Measurements from ENCODE around the gene MAPK1.
"Not testable (repeated sequence)": the region's sequence is repeated elsewhere in the genome, so short reads cannot be mapped to it uniquely, and the experiment has no call there.

The MAPK1 gene

GRCh38 chr22:21817497-21817853 lies 50.0 kb downstream of the MAPK1 start:
- not testable (repeated sequence) for DNase-seq

GRCh38 chr22:21816787-21817496 lies 50.5 kb downstream of the MAPK1 start:
- no peak for DNase-seq

GRCh38 chr22:21816472-21816786 lies 51.0 kb downstream of the MAPK1 start:
- DNase-seq: no peak

GRCh38 chr22:21815958-21816357 lies 51.5 kb downstream of the MAPK1 start:
- no peak for DNase-seq

DNA sequence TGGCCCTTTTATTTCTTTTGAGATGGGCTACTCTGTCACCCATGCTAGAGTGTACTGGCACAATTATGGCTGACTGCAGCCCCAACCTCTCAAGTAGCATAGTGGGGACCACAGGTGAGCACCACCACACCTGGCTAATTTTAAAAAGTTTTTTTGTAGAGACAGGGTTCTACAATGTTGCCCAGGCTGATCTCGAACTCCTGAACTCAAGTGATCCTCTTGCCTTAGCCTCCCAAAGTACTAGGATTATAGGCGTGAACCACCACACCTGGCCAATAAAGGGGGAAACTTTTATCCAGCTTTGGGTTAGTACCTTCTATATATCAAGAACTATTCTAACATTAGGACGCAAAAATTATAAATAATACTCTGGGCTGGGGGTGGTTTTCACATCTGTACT lies 52.1 kb downstream of the MAPK1 start:
- DNase-seq: no peak

- no peak for DNase-seq
Measured at GRCh38 chr22:21811982-21812381, 55.5 kb downstream of the MAPK1 start.

- DNase-seq: no peak
Measured at GRCh38 chr22:21807544-21808529, 59.6 kb downstream of the MAPK1 start.

DNA sequence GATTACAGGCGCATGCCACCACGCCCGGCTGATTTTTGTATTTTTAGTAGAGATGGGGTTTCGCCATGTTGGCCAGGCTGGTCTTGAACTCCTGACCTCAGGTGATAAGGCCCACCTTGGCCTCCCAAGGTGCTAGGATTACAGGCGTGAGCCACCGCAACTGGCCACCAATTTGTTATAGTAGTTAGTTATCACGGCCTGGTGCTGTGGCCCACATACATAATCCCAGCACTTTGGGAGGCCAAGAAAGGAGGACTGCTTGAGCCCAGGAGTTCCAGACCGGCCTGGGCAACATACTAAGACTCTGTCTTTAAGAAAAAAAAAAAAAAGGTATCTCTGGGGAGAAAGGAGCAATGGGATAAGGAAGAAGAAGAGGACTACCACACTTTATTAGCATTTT lies 62.1 kb downstream of the MAPK1 start:
- not testable (repeated sequence) for DNase-seq

- no peak for DNase-seq
Measured at GRCh38 chr22:21803811-21804249, 63.6 kb downstream of the MAPK1 start.

- DNase-seq: no peak
Measured at GRCh38 chr22:21802673-21803072, 64.8 kb downstream of the MAPK1 start.

DNA sequence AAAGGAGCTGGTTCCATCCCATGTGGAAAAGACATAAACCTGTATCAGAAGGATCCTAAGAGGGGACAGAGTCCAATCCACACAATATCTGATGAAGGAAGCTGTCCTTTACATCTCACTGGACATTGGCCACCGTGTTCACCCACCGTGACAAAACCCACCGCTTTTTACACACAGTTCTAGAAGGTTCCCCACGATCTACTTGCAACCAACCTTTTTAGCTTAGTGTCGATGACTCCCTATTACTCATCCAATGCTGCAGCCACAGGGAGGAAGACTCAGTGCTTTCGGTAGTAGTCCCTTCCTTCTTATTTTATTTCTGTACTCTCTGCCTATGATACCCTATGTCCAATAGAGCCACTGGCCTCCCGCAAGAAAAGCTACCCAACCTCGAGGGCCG lies 65.4 kb downstream of the MAPK1 start:
- no peak for DNase-seq

DNA sequence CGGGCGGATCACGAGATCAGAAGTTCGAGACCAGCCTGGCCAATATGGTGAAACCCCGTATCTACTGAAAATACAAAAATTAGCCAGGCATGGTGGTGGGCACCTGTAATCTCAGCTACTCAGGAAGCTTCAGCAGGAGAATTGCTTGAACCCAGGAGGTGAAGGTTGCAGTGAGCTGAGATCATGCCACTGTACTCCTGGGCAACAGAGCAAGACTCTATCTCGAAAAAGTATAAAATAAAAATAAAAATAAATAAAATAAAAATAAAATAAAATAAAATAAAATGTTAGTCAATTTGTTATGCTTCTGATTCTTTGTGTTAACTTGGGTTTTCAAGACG lies 66.2 kb downstream of the MAPK1 start:
- not testable (repeated sequence) for DNase-seq

GRCh38 chr22:21800552-21801303 lies 66.7 kb downstream of the MAPK1 start:
- DNase-seq: no peak

DNA sequence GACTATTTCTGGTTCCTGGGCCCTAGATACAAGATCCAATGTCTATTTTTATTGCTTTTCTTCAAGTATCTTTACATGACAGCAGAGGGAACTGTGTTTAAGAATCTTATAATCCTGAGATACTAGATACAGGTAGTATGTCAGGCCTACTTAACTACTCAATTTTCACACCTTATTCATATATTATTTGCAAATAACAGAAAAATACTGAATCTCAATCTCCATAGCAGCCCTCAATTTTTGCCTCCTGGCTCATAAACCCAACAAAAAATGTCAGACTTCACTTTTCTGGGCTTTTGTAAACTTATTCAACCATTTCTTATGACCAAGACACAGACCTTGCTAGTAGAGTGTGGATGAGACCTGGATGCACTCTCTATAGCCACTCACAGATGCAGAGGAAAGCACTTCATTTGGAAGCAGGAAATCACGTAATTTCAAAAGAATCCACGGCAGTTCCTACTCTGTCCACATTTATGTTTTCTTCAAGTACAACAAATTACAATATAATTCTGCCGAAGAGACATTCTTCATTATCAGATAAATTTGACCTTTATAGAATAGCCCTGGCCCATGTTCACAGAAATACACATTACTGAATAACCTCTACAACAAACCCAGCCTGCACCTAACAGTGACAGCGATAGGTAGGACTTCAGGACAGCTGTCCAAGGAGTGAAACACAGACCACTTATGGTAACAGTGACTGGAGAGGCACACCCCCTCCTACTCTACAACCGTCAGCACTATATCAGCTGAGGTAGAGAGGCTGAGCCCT lies 69.8 kb downstream of the MAPK1 start:
- no peak for DNase-seq

DNA sequence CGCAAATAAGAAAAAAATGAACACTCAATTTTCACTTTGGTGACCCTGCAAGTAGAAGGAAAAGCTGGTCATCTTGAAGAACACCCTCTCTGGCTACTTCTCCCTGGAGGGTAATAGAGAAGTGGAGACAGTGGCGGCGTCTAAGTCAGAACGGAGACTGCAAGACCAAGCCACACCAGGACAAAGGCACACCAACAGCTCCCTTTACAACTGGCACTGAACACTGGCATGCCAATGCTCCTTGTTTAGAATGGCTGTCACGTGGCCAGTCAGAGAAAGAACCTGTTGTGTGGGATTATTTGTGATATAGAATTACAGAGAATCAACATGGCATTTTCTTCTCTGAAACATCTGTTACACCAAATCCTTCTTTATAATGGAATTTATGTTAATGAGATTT lies 70.6 kb downstream of the MAPK1 start:
- DNase-seq: no peak

DNA sequence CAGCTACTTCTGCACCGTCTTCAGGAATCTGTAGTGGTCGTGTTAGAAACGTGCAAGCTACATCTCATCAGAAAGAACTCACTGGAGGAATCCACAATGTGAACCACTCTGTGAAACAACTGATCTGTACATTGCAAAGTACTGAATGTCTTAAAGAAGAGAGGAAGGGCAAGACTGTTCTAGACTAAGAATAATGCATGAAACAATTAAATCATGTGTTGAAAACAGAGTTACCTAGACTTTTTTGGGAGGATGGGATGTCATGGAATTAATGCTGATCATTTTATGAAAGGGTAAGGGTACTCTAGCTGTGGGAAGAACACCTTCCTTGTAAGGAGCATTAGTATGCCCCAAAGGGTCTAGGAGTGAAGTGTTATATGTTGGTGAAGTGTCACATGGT lies 71.2 kb downstream of the MAPK1 start:
- no peak for DNase-seq

DNA sequence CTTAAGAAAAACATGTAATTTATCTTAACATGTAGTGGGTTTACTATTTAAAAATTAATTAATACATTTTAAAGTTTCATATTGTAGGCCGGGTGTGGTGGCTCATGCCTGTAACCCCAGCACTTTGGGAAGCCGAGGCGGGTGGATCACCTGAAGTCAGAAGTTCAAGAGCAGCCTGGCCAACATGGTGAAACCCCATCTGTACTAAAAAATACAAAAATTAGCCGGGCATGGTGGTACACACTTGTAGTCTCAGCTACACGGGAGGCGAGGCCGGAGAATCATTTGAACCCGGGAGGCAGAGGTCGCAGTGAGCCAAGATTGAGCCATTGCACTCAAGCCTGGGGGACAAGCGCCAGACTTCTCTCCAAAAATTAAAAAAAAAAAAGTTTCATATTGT lies 73.7 kb downstream of the MAPK1 start:
- not testable (repeated sequence) for DNase-seq

DNA sequence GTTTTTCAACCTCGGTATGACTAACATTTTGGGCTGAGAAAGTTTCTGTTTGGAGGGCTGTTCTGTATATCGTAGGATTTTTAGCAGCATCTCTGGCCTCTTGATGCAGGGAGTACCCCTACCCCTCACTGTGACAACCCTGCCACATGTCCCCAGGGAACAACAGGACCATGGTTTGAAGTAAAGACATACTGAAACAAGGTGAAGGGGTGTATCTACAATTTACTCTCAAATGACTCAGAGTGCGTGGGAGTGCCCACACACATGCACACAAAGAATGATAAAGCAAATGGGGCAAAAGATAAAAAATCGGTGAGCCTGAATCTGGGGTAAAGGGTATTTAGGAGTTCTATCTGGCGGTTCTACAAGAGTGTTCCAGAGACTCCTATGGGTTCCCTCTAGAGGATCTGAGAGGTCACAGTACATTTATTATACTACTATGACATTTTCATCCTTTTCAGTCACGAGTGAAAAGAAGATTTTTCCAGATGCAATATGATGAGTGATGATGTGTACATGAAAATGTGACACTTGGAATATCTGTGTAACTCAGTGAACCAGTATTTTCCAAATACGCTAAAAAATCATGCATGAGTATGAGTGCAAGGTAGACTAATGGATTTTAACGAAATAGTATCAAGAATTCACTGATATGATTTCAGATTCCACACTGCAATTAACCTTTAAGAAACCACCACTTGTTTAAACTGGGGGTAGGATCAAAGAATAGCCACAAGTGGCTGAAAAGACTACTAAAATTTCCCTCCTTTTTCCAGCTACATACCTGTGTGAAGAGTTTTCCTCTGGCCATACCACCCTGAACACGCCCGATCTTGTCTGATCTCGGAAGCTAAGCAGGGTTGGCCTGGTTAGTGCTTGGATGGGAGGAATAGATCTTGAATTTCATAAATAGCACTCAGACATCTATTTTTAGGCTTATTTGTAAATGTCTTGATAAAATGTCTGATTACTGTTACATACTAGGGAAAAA lies 75.5 kb downstream of the MAPK1 start:
- no peak for DNase-seq

GRCh38 chr22:21790849-21791610 lies 76.4 kb downstream of the MAPK1 start:
- not testable (repeated sequence) for DNase-seq

DNA sequence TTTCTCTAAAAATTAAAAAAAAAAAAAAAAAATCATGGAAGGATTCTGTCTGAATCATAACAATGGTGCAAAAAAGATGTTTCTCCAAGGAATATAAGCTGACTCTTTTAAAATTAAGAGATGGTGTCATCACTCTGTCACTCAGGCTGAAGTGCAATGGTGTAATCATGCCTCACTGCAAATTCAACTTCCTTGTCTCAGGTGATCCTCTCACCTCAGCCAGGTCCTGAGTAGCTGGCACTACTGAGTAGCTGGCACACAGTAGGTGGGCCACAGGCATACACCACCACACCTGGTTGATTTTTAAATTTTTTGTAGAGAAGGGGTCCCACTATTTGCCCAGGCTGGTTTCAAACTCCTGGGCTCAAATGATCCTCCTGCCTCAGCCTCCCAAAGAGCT lies 77.1 kb downstream of the MAPK1 start:
- DNase-seq: no peak

DNA sequence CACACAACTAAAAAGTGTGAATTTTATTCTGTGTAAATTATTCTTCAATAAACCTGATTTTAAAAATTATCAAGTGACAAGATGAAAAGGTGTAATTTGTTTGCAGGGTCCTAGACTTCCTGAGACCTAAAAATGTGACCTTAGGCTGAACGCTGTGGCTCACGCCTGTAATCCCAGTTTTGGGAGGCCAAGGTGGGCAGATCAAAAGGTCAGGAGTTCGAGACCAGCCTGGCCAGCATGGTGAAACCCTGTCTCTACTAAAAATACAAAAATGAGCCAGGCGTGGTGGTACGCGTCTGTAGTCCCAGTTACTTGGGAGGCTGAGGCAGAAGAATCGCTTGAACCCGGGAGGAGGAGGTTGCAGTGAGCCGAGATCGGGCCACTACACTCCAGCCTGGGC lies 79.9 kb downstream of the MAPK1 start:
- DNase-seq: not testable (repeated sequence)
